Panc1 (cell line): ENCODE data around the gene USP3. TPM values are rescaled to one million over a fixed set of nuclear protein-coding genes. Genes with fewer than 3 reads are reported as not detected.

Experiments used
- ATAC-seq: fragments of 200-7000 bp; cut with Tn5 transposase; 2 replicates; pipeline ENCODE4 v1.9.1; 2020; ENCODE audit warnings: mild to moderate bottlenecking, moderate library complexity
- BruUV-seq: library from RNA; stranded (reverse); fragments of 400-500 nt; replicated peaks from 2 replicates; lab custom pipeline; 2021; lab: Mats Ljungman, UMichigan
- CTCF ChIA-PET: fragments of 300-600 bp; sonication (Branson Sonifier 250); formaldehyde crosslinking; loops from one replicate; lab custom pipeline; 2022; ENCODE audit warnings: antibody characterized with exemption; lab: Charles Lee
- POLR2A ChIA-PET: fragments of 300-600 bp; sonication (Branson Sonifier 250); formaldehyde crosslinking; loops from one replicate; lab custom pipeline; 2022; ENCODE audit warnings: antibody characterized with exemption; lab: Charles Lee
- DNase-seq: peaks from one replicate; pipeline ENCODE4 v3.0.0-alpha.2; 2010; ENCODE audit warnings: low read depth, low spot score
- H3K27ac ChIP-seq: 2 replicates; pipeline ENCODE4 v1.5.1; 2011; ENCODE audit warnings: mild to moderate bottlenecking, low read length, inconsistent platforms
- H3K27me3 ChIP-seq: fragments of 200-500 bp; sonication (Bioruptor generic); 2 replicates; pipeline ENCODE4 v1.6.0; 2014; ENCODE audit warnings: low read length, inconsistent platforms; ENCODE audit not compliant: control insufficient read depth, insufficient read depth
- H3K36me3 ChIP-seq: fragments of 200-500 bp; sonication (Bioruptor generic); 2 replicates; pipeline ENCODE4 v1.5.1; 2014; ENCODE audit warnings: inconsistent platforms, mild to moderate bottlenecking, low read length, moderate library complexity; ENCODE audit not compliant: control insufficient read depth, insufficient read depth
- H3K4me1 ChIP-seq: 2 replicates; pipeline ENCODE4 v1.5.1; 2011; ENCODE audit warnings: inconsistent platforms, mild to moderate bottlenecking, low read length, moderate library complexity; ENCODE audit not compliant: control insufficient read depth, insufficient read depth
- H3K4me3 ChIP-seq, 2 experiments: 2 replicates each; pipeline ENCODE4 v1.5.1; 2011 to 2012; ENCODE audit warnings: low read depth in 2 of 2, low read length in 2 of 2, mild to moderate bottlenecking in 2 of 2, inconsistent platforms in 1 of 2, moderate library complexity in 1 of 2
- H3K9me3 ChIP-seq: fragments of 200-500 bp; sonication (Bioruptor generic); 2 replicates; pipeline ENCODE4 v1.5.1; 2014; ENCODE audit warnings: low read depth, mild to moderate bottlenecking, inconsistent platforms, low read length, moderate library complexity; ENCODE audit not compliant: control insufficient read depth, insufficient read depth
- POLR2AphosphoS5 ChIP-seq: IDR thresholded peaks from 2 replicates; pipeline ENCODE4 v1.6.1; 2012; ENCODE audit warnings: mild to moderate bottlenecking, low read depth, low read length, moderate library complexity
- SIN3A ChIP-seq: IDR thresholded peaks from 2 replicates; pipeline ENCODE4 v1.6.1; 2012; ENCODE audit warnings: low read depth, mild to moderate bottlenecking, low read length, moderate library complexity, borderline replicate concordance; ENCODE audit not compliant: insufficient read depth
- TCF7L2 ChIP-seq: IDR thresholded peaks from 2 replicates; pipeline ENCODE4 v1.6.1; 2011; ENCODE audit warnings: mild to moderate bottlenecking, low read depth, low read length, inconsistent platforms
- in situ Hi-C: cut with HindIII; loops from 2 replicates; pipeline ENCODE4 v1.10.0; 2016; ENCODE audit warnings: low sequenced_read_pairs, low pct_unique_long_range_greater_than_20kb
- intact Hi-C: fragments of 100-400 bp; cut with micrococcal nuclease; formaldehyde crosslinking; loops from one replicate; pipeline ENCODE4 v1.10.0; 2022; ENCODE audit not compliant: unreplicated experiment
- total RNA-seq: library from RNA; stranded (reverse); gene quantifications from one replicate; pipeline ENCODE4 v1.2.1, GENCODE V29; 2021; ENCODE audit not compliant: unreplicated experiment
- TF ChIP-seq, protein P1 (sequence below), 2 experiments: IDR thresholded peaks; 2 replicates each; pipeline ENCODE4 v1.6.1; 2011 to 2012; ENCODE audit warnings: low read depth in 2 of 2, control low read depth in 1 of 2, low read length in 1 of 2, mild to moderate bottlenecking in 1 of 2, moderate library complexity in 1 of 2; ENCODE audit not compliant: insufficient read depth in 1 of 2
- TF ChIP-seq, protein P2 (sequence below): fragments of 450-650 bp; IDR thresholded peaks from 2 replicates; pipeline ENCODE4 v1.5.1; 2017; ENCODE audit warnings: mild to moderate bottlenecking

The USP3 gene
- total RNA-seq, 1 experiment from 2014 or later = 51.4 TPM

DNA sequence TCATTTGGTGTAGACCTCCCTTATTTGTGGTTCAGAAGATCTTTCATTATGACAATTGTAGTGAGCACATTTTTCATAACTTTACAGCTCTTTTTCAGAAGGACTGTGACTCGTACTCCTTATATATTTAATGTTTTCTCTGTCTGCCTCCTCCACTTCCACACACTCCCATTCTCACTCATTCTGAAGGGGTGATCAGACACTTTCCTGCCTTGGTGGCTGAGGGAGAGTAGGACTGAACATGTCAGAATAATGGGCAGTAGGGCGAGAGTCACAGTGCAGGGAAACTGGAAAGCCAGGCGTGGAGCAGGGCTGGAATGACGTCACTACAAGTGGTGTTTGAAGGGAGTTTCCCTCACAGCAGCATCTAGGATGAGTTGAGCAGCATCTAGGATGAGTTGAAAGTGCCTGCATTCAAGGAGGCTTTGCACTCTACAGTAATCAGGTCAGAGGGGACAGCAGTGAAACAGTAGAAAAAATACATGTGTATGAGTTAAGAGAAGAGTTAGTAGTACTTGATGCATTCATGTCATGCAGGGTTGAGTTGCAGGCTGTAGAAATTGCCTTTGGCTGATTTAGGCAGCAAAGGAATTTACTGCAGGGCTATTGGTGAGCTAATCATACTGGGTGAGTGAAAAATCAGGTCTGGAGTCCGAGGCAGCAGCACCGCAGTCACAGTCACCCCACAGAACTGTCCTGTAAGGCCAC lies 56.5 kb downstream of the USP3 start:
- Histone ChIP-seq H3K27ac (no peak overlapping the region), H3K4me3 (no peak overlapping the region), H3K9me3 (no peaks in the 10 kb centered on the region), H3K4me1 (no peaks in the 10 kb centered on the region), H3K27me3 (no peaks in the 10 kb centered on the region), H3K36me3 (peaks cover 7% of the 10 kb centered on the region; the same call in 1 of the 2 replicates)
- no peak for TF ChIP-seq SIN3A
- TF ChIP-seq, protein P1, sequence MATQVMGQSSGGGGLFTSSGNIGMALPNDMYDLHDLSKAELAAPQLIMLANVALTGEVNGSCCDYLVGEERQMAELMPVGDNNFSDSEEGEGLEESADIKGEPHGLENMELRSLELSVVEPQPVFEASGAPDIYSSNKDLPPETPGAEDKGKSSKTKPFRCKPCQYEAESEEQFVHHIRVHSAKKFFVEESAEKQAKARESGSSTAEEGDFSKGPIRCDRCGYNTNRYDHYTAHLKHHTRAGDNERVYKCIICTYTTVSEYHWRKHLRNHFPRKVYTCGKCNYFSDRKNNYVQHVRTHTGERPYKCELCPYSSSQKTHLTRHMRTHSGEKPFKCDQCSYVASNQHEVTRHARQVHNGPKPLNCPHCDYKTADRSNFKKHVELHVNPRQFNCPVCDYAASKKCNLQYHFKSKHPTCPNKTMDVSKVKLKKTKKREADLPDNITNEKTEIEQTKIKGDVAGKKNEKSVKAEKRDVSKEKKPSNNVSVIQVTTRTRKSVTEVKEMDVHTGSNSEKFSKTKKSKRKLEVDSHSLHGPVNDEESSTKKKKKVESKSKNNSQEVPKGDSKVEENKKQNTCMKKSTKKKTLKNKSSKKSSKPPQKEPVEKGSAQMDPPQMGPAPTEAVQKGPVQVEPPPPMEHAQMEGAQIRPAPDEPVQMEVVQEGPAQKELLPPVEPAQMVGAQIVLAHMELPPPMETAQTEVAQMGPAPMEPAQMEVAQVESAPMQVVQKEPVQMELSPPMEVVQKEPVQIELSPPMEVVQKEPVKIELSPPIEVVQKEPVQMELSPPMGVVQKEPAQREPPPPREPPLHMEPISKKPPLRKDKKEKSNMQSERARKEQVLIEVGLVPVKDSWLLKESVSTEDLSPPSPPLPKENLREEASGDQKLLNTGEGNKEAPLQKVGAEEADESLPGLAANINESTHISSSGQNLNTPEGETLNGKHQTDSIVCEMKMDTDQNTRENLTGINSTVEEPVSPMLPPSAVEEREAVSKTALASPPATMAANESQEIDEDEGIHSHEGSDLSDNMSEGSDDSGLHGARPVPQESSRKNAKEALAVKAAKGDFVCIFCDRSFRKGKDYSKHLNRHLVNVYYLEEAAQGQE (IDR thresholded peaks at IDR 0.05; ENCODE audit: insufficient read depth in 1 of 2, low read depth in 2 of 2, low read length in 1 of 2) = no peak
- TF ChIP-seq POLR2AphosphoS5 = no peak
- TF ChIP-seq, protein P2, sequence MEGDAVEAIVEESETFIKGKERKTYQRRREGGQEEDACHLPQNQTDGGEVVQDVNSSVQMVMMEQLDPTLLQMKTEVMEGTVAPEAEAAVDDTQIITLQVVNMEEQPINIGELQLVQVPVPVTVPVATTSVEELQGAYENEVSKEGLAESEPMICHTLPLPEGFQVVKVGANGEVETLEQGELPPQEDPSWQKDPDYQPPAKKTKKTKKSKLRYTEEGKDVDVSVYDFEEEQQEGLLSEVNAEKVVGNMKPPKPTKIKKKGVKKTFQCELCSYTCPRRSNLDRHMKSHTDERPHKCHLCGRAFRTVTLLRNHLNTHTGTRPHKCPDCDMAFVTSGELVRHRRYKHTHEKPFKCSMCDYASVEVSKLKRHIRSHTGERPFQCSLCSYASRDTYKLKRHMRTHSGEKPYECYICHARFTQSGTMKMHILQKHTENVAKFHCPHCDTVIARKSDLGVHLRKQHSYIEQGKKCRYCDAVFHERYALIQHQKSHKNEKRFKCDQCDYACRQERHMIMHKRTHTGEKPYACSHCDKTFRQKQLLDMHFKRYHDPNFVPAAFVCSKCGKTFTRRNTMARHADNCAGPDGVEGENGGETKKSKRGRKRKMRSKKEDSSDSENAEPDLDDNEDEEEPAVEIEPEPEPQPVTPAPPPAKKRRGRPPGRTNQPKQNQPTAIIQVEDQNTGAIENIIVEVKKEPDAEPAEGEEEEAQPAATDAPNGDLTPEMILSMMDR = no peak
- TF ChIP-seq TCF7L2 = no peak
- no TSS peak for BruUV-seq
- DNase-seq = no peak
- in situ Hi-C loops (no loop called here), intact Hi-C loops (no loop called here)
- ChIA-PET POLR2A (interaction anchor here (0.6 kb wide), 1 partner anchor 49 kb away, joined by 13 read pairs; no protein-coding TSS in a partner anchor), CTCF (no interaction called here)
- ATAC-seq = peak; percentile 38; the same call in 1 of the 2 replicates

DNA sequence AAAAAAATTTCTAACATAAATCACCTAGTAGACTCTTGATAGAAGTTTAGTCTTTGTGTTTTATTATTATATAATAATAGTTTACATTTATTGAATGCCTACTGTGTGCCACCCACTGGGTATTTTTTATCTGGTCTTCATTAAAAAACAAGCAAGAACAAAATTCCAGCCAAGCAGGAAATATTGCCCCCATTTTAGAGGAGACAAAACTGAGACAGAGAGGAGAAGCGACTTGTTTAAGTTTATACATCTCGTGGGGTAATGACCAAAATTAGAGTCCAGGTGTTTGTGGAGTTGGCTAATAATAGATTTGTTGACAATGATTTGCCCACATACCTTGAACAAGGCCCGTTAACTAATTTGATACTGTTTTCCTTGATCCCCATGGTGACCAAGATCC lies 59.7 kb downstream of the USP3 start:
- no peaks in the 10 kb centered on the region for H3K27me3 ChIP-seq
- TF ChIP-seq POLR2AphosphoS5 (no peak), TCF7L2 (no peak), SIN3A (no peak)
- TF ChIP-seq, protein P2 = no peak
- TF ChIP-seq, protein P1 (IDR thresholded peaks at IDR 0.05; ENCODE audit: insufficient read depth in 1 of 2, low read depth in 2 of 2, low read length in 1 of 2) = no peak
- BruUV-seq = no TSS peak
- DNase-seq (no peak), ATAC-seq (no peak)
- no peak overlapping the region for H3K27ac ChIP-seq
- peaks cover 14% of the 10 kb centered on the region; the same call in 1 of the 2 replicates for H3K36me3 ChIP-seq
- in situ Hi-C loops = no loop called here
- no peaks in the 10 kb centered on the region for H3K4me1 ChIP-seq
- no peaks in the 10 kb centered on the region for H3K9me3 ChIP-seq
- POLR2A ChIA-PET = no interaction called here
- no peak overlapping the region for H3K4me3 ChIP-seq
- intact Hi-C loops = no loop called here
- CTCF ChIA-PET = no interaction called here
